SH-SY5Y (cell line): Measurements from ENCODE around the gene PRSS56.

Source experiments
- GATA2 ChIP-seq: IDR thresholded peaks from 2 replicates; pipeline ENCODE4 v1.6.1; 2011; ENCODE audit warnings: mild to moderate bottlenecking, low read depth, low read length
- GATA3 ChIP-seq: IDR thresholded peaks from 2 replicates; pipeline ENCODE4 v1.6.1; 2011; ENCODE audit warnings: low read depth, mild to moderate bottlenecking, low read length, moderate library complexity

Gene PRSS56

GRCh38 chr2:232523682-232524597 lies 3.8 kb downstream of the PRSS56 start:
- TF ChIP-seq GATA3 (no peak), GATA2 (no peak)

DNA sequence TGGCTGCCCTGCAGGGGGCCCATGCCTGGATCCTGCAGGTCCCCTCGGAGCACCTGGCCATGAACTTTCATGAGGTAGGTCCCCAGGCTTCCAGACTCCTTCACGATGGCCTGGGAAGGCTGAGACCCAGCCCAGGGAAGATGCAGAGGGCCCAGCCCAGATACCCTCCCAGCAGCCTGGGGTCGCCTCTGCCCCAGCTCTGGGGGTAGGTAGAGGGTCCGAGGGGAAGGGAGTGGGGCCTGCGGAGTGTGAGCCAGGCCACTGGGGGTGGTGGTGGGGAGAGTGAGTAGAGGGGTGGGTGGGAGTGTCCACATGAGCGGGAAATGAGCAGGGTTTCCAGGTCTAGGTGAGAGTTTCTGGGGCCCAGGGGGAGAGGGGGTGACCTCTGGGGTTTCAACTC lies 4.6 kb downstream of the PRSS56 start:
- no peak for TF ChIP-seq GATA3
- TF ChIP-seq GATA2: no peak

GRCh38 chr2:232525199-232525598 lies 5.0 kb downstream of the PRSS56 start:
- TF ChIP-seq GATA3 (no peak), GATA2 (no peak)

DNA sequence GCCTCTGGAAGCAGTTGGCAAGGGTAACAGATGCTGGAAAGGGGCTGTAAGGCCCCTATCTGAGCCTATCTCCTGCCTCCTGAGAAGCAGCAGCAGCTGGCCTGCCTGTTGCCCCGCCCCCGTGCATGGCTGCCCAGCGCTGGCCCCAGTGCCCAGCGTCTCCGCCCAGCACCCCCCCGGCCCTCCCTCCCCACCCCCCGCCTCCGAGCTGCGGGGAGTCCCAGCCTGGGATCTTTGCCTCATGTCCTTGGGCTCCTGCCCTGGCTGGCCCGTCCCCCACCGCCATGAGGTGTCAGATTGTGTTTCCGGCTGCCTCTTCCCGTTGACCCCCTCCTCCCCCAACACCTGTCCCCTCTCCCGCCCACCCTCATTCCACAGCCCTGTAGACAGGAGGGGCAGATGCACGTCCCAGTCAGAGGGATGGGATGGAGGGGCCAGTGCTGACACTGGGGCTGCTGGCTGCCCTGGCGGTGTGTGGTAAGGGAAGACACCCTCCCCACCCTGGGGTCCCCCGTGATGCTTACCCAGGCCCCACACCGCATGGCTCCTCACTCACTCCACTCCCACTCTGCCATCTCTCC lies 5.7 kb downstream of the PRSS56 start, which contains the start of gene CHRND:
CHRND (plus strand) TSS at position 370 of the 581 bp plus-strand sequence; CDS start at position 426, 56 bp downstream.
- peak; percentile 31; the same call in 1 of the 2 replicates for TF ChIP-seq GATA2
- no peak for TF ChIP-seq GATA3

GRCh38 chr2:232526372-232526941 lies 6.3 kb downstream of the PRSS56 start:
- TF ChIP-seq GATA3: no peak
- TF ChIP-seq GATA2: no peak

DNA sequence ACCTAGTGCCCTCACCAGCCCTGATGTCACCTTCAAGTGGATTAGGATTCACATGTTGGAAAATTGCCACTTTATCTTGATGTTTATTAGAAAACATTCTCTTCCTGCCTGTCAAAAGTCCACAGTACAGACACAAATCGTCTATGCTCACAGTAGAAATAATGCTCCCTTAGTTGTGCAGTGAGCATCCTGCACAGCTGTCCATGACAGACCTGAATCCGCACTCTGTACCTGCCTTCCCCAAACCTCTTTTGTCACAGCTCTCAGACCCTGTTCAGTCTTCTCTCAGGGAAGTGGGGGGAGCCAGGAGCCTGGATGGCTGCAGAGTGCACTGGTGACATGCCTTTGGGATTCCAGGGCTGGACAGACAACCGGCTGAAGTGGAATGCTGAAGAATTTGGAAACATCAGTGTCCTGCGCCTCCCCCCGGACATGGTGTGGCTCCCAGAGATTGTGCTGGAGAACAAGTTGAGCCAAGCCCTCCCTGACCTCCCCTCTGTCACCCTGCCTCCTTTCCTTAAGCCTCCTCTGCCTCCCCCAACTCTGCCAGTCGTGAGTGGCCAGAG lies 7.8 kb downstream of the PRSS56 start:
- TF ChIP-seq GATA2: no peak

DNA sequence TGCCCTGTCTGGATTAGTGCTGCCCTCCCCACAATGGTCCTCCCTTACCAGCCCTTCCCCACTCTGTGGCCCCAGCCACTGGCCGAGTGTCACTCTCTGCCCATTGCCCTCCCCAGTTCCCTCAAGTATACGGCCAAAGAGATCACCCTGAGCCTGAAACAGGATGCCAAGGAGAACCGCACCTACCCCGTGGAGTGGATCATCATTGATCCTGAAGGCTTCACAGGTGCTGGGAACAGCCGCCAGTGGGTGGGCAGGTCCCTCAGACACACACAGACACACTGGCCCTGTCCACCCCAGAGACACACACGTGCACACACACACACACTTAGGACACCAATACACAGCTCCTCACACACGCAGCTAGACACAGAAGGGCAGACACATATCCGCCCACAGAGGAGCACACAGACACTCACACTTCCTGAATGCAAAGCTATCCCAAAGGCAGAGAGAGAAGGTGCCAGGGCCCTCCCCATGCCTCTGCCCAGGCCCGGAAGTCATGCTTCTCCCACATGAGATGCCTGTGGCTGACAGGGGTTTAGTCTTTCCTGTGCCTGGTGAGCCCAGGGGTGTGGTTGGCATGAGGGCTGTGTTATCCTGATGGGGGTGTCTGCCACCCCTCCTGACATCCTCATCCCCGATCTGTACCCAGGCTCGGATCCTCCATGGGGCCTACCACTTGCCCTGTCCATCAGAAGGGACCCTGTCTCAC lies 8.7 kb downstream of the PRSS56 start:
- no peak for TF ChIP-seq GATA2
- TF ChIP-seq GATA3: no peak

GRCh38 chr2:232529806-232530547 lies 9.8 kb downstream of the PRSS56 start:
- no peak for TF ChIP-seq GATA2
- no peak for TF ChIP-seq GATA3

GRCh38 chr2:232530626-232531260 lies 10.6 kb downstream of the PRSS56 start:
- TF ChIP-seq GATA3 (no peak), GATA2 (no peak)

- no peak for TF ChIP-seq GATA2
- TF ChIP-seq GATA3: no peak
These were observed 12.2 kb downstream of the PRSS56 start for GRCh38 chr2:232532419-232532818.

- TF ChIP-seq GATA3 (no peak), GATA2 (no peak)
These were observed 13.9 kb downstream of the PRSS56 start for GRCh38 chr2:232533944-232534710.

DNA sequence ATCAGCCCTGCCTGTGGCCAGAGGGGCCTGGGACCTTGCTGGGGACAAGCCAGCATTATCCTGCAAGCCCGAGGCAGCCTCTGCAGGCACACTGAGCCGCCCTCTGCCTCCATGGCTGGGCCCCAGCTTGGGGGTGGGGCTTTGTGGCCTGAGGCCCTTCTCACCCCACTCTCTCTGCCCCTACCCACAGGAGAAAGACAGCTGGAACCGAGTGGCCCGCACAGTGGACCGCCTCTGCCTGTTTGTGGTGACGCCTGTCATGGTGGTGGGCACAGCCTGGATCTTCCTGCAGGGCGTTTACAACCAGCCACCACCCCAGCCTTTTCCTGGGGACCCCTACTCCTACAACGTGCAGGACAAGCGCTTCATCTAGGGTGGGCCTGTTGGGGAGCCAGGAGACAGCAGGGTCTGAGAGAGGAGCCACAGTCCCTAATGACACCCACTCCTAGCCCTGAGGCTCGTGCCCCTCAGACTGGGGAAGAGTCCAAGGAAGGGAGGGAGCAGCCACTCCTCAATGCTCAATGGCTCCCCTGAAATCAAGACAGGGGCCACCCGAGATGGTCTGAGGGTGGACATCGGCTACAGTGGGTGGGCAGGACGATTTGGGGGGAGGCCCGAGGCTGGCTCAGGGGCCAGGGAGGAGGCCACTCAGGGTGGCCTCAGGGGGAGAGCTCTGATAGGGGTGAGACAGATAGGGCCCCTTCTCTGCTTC lies 14.9 kb downstream of the PRSS56 start:
- TF ChIP-seq GATA2 (no peak), GATA3 (no peak)
